ENCODE data around the gene NUDT9.

DNA sequence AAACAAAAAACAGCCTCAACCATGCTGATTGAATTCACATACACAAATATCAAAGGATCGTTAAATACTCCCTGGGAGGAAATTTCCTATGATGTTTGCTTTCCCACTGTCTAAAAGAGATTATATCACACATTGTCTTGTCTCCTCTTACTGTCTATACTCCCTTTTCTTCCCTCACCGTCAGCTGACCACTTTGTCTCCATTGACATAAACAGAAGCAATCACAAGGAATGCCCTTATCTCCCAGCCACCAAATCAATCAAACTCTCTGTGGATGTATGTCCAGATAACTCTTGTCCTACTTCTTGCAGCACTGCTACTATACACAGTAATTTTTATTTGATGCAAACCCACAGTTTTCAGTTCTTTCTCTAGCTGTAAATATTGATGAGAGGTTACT lies 12.2 kb upstream of the NUDT9 start:
- TF ChIP-seq, protein P1, sequence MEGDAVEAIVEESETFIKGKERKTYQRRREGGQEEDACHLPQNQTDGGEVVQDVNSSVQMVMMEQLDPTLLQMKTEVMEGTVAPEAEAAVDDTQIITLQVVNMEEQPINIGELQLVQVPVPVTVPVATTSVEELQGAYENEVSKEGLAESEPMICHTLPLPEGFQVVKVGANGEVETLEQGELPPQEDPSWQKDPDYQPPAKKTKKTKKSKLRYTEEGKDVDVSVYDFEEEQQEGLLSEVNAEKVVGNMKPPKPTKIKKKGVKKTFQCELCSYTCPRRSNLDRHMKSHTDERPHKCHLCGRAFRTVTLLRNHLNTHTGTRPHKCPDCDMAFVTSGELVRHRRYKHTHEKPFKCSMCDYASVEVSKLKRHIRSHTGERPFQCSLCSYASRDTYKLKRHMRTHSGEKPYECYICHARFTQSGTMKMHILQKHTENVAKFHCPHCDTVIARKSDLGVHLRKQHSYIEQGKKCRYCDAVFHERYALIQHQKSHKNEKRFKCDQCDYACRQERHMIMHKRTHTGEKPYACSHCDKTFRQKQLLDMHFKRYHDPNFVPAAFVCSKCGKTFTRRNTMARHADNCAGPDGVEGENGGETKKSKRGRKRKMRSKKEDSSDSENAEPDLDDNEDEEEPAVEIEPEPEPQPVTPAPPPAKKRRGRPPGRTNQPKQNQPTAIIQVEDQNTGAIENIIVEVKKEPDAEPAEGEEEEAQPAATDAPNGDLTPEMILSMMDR (conservative IDR thresholded peaks at IDR 0.05) = no peak
- no peak for TF ChIP-seq ZFX (IDR thresholded peaks at IDR 0.05)

Data from C4-2B (cell line).